ENCODE measurements around the gene KRT35. TPM values are rescaled to one million over a fixed set of nuclear protein-coding genes. Genes with fewer than 3 reads are reported as not detected.

The KRT35 gene
- total and polyA plus RNA-seq, 12 donors, result not detected

- DNase-seq (no peak), ATAC-seq (peak in 3 of 8 donors; percentile 10 to 30 (median 16))
- intact Hi-C loops (cut with DNase I), result no loop called here
- H3K36me3 ChIP-seq, result no peaks in the 10 kb centered on the region
- WGBS, 2 donors, result 6 to 7% methylated on average over 62 of the region's 62 CpGs
- TF ChIP-seq, protein P1, sequence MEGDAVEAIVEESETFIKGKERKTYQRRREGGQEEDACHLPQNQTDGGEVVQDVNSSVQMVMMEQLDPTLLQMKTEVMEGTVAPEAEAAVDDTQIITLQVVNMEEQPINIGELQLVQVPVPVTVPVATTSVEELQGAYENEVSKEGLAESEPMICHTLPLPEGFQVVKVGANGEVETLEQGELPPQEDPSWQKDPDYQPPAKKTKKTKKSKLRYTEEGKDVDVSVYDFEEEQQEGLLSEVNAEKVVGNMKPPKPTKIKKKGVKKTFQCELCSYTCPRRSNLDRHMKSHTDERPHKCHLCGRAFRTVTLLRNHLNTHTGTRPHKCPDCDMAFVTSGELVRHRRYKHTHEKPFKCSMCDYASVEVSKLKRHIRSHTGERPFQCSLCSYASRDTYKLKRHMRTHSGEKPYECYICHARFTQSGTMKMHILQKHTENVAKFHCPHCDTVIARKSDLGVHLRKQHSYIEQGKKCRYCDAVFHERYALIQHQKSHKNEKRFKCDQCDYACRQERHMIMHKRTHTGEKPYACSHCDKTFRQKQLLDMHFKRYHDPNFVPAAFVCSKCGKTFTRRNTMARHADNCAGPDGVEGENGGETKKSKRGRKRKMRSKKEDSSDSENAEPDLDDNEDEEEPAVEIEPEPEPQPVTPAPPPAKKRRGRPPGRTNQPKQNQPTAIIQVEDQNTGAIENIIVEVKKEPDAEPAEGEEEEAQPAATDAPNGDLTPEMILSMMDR (IDR thresholded peaks at IDR 0.05), result no peak
- peaks cover 8 to 80% (median 75%) of the 10 kb centered on the region in 7 donors for H3K27me3 ChIP-seq
- no peak overlapping the region for H3K27ac ChIP-seq
- H3K4me3 ChIP-seq, result peak overlapping the region in 6 of 10 donors; percentile 9 to 24 (median 19)
- H3K4me1 ChIP-seq, result peaks cover 0 to 11% (median 8%) of the 10 kb centered on the region in 9 donors
- H3K9me3 ChIP-seq, result no peaks in the 10 kb centered on the region
These were observed 46.4 kb upstream of the KRT35 start for GRCh38 chr17:41527063-41528023.

DNA sequence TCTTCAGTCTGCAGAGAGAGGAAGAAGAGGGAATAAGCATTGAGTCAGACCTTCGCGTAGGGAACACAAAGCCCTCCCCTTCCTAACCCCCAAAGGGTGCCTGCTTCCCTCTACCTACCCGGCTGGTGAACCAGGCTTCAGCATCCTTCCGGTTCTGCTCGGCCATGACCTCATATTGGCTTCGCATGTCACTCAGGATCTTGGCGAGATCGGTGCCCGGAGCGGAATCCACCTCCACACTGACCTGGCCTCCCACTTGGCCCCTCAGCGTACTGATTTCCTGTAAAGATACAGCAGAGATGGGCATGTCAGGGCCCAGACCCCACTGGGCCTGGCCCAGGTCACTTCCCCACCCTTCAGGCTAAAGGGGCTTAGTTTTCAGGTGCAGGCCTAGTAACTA is 43.3 kb upstream of the KRT35 start:
- intact Hi-C loops (cut with DNase I), result no loop called here
- TF ChIP-seq, protein P1 (IDR thresholded peaks at IDR 0.05), result no peak
- Histone ChIP-seq H3K27ac (no peak overlapping the region), H3K27me3 (peaks cover 8 to 81% (median 70%) of the 10 kb centered on the region in 7 donors), H3K4me1 (peaks cover 0 to 15% (median 8%) of the 10 kb centered on the region in 9 donors), H3K36me3 (no peaks in the 10 kb centered on the region), H3K4me3 (no peak overlapping the region), H3K9me3 (no peaks in the 10 kb centered on the region)
- 80 to 83% methylated on average over 11 of the region's 11 CpGs for WGBS, 2 donors
- ATAC-seq (no peak), DNase-seq (no peak)

DNA sequence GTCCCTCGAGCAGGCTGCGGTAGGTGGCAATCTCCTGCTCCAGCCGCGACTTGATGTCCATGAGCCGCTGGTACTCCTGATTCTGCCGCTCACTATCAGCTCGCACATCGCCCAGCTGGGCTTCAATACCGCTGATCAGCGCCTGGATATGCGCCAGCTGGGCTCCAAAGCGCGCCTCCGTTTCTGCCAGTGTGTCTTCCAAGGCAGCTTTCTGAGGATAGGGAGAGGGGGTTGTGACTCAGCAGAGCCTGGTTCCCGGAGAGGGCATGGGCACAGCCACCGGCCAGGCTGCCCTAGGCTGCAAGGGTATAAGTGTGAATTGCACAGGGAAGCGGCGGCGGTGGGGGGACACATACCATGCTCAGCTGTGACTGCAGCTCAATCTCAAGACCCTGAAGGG is 42.8 kb upstream of the KRT35 start:
- peaks cover 0 to 15% (median 8%) of the 10 kb centered on the region in 9 donors for H3K4me1 ChIP-seq
- no peak overlapping the region for H3K27ac ChIP-seq

DNA sequence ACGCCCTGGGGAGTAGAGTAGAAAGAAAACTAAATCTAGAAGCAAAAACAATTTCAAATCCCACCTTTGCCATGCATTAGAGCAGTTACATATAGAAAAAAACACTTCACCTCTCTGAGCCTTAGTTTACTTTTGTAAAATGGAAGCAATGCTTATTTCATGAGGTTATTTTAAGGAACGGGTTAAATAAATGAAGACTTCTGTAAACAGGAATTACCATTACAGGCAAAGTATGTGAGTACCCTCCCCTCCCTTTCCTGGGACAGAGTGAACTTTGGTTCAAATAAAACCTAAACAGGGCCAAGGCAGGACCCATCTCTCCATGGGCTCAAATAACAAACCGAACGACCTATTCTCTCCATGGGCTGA is 42.3 kb upstream of the KRT35 start:
- Histone ChIP-seq H3K27me3 (peaks cover 6 to 71% (median 62%) of the 10 kb centered on the region in 7 donors), H3K36me3 (no peaks in the 10 kb centered on the region), H3K9me3 (no peaks in the 10 kb centered on the region), H3K27ac (no peak overlapping the region), H3K4me1 (peaks cover 0 to 14% (median 6%) of the 10 kb centered on the region in 9 donors), H3K4me3 (no peak overlapping the region)
- intact Hi-C loops (cut with DNase I), result no loop called here
- TF ChIP-seq, protein P1 (IDR thresholded peaks at IDR 0.05), result no peak
- ATAC-seq (no peak), DNase-seq (no peak)
- WGBS, 2 donors, result 70 to 79% methylated on average over 4 of the region's 4 CpGs

More for the DNA sequence above, 42.8 kb upstream of the KRT35 start:
- intact Hi-C loops (cut with DNase I), result no loop called here
- Histone ChIP-seq H3K4me3 (no peak overlapping the region), H3K9me3 (no peaks in the 10 kb centered on the region), H3K27me3 (peaks cover 8 to 76% (median 65%) of the 10 kb centered on the region in 7 donors), H3K36me3 (no peaks in the 10 kb centered on the region)
- 82 to 85% methylated on average over 19 of the region's 19 CpGs for WGBS, 2 donors
- ATAC-seq, result no peak
- TF ChIP-seq, protein P1 (IDR thresholded peaks at IDR 0.05), result no peak
- no peak for DNase-seq
